LoVo (cell line): ENCODE data around the gene FLT1.

Experiments
- DNase-seq: peaks from one replicate; pipeline ENCODE4 v3.0.0-alpha.2; 2016; ENCODE audit warnings: low spot score

FLT1 gene, protein sequence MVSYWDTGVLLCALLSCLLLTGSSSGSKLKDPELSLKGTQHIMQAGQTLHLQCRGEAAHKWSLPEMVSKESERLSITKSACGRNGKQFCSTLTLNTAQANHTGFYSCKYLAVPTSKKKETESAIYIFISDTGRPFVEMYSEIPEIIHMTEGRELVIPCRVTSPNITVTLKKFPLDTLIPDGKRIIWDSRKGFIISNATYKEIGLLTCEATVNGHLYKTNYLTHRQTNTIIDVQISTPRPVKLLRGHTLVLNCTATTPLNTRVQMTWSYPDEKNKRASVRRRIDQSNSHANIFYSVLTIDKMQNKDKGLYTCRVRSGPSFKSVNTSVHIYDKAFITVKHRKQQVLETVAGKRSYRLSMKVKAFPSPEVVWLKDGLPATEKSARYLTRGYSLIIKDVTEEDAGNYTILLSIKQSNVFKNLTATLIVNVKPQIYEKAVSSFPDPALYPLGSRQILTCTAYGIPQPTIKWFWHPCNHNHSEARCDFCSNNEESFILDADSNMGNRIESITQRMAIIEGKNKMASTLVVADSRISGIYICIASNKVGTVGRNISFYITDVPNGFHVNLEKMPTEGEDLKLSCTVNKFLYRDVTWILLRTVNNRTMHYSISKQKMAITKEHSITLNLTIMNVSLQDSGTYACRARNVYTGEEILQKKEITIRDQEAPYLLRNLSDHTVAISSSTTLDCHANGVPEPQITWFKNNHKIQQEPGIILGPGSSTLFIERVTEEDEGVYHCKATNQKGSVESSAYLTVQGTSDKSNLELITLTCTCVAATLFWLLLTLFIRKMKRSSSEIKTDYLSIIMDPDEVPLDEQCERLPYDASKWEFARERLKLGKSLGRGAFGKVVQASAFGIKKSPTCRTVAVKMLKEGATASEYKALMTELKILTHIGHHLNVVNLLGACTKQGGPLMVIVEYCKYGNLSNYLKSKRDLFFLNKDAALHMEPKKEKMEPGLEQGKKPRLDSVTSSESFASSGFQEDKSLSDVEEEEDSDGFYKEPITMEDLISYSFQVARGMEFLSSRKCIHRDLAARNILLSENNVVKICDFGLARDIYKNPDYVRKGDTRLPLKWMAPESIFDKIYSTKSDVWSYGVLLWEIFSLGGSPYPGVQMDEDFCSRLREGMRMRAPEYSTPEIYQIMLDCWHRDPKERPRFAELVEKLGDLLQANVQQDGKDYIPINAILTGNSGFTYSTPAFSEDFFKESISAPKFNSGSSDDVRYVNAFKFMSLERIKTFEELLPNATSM (N-terminal part only)

GRCh38 chr13:28494778-28495537, at the start of gene FLT1:
TSS of gene FLT1 (minus strand) at chr13:28495128. CDS start at chr13:28494843, 285 bp downstream.
- peak; percentile 27 for DNase-seq

DNA sequence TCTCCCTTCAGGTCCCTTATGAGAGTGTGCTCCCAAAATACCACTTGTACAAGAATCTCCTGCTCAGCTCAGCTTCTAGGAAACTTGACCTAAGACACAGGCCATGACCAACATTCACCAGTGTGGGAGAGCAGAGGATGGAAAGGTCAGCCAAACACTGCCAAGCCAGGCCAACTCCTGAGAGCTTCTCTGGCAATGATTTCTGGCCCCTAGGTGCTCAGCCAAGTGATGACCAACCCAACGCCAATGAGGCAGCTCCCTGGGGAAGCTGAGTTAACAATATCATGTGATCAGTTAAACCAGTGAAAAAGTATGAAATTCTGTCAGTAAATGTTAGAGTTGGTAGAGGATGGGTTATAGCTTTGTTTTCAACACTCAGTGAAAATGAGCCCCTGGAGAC, 49.1 kb upstream of the FLT1 start:
- DNase-seq = no peak

GRCh38 chr13:28542804-28543203, 47.9 kb upstream of the FLT1 start:
- no peak for DNase-seq

- no peak for DNase-seq
These were observed 47.0 kb upstream of the FLT1 start for GRCh38 chr13:28541966-28542365.

GRCh38 chr13:28540612-28541011, 45.7 kb upstream of the FLT1 start:
- no peak for DNase-seq

DNA sequence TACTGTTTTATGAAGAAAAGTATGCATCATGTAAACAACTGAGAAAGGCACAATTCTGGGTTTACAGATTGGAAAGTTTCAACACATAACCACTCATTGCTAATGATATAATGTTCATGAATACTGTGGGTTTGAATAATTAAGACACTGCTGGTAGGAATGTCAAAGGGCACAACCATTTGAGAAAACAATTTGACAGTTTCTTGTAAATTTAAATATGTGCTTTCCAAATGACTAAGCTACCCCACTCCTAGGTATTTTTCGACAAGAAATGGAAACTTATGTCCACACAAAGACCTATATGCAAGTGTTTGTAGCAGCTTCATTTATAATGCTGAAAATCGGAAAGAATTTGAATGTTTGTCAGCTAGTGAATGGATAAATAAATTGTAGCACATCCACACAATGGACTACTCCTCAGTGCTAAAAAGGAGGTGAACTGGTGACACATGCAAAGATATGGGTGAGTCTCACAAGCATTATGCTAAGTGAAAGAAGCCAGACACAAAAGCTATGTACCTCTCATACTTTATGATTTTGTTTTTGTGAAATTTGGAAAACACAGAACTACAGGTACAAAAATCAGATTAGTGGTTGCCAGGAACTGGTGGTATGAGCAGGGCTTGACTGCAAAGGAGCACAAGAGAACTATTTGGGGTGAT, 44.8 kb upstream of the FLT1 start:
- DNase-seq = no peak

DNA sequence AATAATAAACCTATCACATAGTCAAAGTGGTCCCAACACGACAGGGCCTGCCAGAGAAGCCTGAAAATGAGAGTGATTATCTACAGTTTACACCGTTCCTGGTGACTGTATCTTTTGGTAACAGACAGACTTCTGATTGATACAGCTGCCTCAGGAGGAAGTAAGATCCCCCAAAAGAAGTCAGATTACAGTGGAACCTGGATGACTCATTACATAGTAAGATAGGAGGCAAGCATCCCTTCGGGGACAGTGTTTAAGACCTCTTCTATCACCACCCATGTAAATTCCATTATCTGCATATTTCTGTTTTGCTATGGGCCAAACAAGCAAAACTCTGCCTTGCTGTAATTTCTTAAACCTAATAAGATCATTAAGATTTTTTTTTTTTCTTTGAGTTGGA, 44.0 kb upstream of the FLT1 start:
- no peak for DNase-seq

DNA sequence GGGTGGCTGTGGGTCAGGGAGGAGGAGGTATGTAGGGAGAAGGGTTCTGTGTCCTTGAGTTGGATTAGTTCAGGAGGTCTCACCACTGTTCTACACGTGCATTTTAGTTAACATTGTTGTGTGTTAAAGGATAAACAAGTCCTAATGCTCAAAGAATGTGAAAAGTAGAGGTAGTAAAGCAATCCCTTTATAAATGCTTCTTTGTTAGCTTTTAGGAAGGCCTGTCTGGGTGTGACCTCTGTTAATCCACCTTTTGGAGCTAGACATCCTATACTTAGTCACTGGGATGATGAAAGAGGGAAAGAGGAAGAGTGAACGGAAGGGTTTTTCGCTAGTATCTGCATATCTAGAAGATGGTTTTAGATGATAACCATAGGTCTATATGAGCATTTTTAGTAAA, 42.2 kb upstream of the FLT1 start:
- DNase-seq = no peak

- no peak for DNase-seq
These were observed 41.4 kb upstream of the FLT1 start for GRCh38 chr13:28536371-28536770.

GRCh38 chr13:28535734-28536133, 40.8 kb upstream of the FLT1 start:
- DNase-seq = no peak

DNA sequence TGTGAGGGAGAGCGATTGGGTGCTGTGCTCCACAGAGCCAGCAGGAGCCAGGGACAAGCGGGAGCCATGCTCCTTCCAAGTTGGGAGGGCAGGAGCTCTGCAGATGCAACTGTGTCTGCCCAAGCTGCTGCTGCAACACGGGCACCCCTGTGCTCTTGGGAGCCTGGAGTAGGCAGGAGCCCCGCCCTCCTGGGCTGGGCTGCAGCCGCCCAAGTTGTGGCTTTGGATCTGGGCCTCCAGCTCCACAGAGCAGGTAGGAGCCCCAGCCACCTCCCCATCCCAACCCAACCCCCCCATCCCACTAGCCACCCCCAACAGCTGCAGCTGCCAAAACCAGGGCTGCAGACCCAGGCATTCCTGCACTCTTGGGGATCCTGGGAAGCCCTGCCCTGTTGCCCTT, 39.9 kb upstream of the FLT1 start:
- no peak for DNase-seq

GRCh38 chr13:28534210-28534609, 39.3 kb upstream of the FLT1 start:
- DNase-seq = no peak

- DNase-seq = no peak
These were observed 38.7 kb upstream of the FLT1 start for GRCh38 chr13:28533441-28534166.

DNA sequence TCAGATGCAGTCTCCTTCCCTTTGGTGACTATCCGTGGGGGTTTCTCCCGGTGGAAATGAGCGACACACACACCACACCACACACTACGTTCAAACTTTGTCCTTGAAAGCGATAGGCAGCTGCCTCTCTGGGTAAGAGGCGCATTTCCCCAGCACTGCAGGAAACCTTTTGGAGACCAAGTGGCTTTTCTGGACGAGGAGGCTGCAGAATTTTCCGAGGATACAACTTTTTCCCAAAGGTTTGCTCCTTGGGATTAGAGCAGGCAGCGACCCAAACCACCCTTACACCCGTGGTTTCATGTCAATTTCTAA, 38.2 kb upstream of the FLT1 start:
- no peak for DNase-seq

DNA sequence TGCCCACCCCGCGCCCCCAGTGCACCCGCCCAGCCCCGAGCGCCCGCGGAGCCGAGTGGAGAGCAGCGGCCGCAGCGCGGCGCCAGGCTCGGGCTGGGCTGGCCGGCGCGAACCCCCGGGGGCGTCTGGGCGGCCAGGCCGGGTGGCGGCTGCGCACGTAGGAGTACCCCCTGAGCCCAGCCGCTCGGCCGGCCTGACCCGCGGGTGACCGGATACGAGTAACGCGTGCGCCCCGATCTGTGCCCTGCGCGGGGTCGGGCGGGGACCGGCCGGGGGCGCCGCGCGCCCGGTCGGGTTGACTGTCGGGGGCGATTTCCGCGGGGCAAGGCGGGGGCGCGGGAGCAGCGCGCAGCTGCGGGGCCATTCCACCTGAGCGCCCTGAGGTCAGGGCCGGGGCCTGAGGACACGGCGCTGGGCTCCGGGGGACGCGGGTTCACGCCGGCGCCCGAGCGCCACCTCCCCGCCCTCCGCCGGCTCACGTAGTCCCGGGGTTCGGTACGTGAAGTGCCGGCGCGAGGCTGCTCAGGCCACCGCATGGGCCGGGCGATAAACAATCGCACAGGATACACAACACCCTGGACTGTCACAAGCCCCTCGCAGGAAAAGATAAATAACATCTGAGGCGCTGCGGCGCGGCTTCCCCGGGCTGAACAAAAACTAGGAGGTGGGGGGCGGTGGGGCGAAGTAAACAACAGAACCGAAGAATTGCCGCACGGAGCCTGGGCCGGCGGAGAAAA, 37.6 kb upstream of the FLT1 start:
- DNase-seq = no peak

DNA sequence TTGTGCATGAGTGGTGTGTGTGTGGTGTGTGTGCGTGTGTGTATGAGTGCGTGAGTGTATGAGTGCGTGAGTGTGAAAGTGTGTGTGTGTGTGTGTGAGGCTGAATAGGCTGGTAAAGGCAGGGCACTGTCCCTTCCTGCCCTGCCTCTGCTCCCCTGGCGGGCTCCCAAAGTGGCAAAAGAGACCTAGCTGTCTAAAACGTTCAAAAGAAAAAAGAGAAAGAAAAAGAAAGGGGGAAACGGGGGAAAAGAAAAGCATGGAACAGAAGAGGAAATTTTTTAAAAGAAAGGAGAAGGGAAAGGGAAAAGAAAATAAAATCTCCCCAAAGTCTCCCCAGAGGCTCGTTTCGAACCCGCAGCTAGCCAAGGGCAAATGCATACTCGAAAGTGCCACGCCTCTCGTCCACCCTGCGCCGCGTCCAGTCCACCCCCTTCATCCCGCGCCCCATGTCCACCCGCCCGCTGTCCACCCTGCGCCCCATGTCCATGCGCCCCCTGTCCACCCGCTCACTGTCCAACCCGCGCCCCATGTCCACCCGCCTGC, 37.0 kb upstream of the FLT1 start:
- DNase-seq = no peak

- DNase-seq = no peak
These were observed 36.3 kb upstream of the FLT1 start for GRCh38 chr13:28531077-28531844.

DNA sequence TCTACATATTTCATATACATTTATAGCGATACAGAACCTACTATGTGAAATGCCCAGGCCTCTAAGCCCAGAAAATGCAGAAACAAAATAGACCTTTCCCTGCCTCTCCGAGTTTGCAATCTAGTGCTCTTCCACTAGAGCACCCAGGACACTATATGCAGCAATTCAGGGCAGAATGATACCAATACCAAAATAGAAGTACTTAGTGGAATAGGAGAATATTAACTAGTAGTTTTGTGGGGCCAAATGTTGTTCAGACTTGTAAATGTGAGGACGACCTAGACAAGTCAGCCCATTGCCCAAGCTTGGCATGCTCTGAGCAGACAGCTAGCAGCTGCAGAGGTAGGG, 35.8 kb upstream of the FLT1 start:
- no peak for DNase-seq

DNA sequence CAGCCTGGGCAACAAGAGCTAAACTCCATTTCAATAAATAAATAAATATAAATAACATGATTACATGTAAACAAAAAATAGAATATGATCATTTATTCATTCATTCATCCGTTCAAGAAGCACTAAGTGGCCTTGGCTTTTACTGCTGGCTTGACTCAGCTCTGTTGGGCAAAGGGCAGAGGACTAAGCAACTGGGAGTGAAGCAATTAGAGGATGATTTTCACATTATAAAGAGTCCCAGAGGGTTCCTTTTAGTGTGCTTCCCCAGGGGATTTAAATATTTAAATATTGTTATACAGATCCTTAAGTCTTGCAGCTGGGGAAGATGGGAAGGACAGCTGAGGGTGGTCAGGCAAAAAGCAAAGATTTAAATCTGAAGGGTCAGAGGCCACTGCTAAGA, 34.9 kb upstream of the FLT1 start:
- no peak for DNase-seq
